RKO (cell line): ENCODE measurements around the gene SPECC1L.

Experiments
- DNase-seq: peaks from one replicate; pipeline ENCODE4 v3.0.0-alpha.2; 2016; ENCODE audit warnings: low spot score

SPECC1L gene

DNA sequence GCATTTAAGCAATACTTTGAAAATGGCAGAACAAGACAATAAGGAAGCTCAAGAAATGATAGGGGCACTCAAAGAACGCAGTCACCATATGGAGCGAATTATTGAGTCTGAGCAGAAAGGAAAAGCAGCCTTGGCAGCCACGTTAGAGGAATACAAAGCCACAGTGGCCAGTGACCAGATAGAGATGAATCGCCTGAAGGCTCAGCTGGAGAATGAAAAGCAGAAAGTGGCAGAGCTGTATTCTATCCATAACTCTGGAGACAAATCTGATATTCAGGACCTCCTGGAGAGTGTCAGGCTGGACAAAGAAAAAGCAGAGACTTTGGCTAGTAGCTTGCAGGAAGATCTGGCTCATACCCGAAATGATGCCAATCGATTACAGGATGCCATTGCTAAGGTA, 51.9 kb downstream of the SPECC1L start:
- DNase-seq: no peak

DNA sequence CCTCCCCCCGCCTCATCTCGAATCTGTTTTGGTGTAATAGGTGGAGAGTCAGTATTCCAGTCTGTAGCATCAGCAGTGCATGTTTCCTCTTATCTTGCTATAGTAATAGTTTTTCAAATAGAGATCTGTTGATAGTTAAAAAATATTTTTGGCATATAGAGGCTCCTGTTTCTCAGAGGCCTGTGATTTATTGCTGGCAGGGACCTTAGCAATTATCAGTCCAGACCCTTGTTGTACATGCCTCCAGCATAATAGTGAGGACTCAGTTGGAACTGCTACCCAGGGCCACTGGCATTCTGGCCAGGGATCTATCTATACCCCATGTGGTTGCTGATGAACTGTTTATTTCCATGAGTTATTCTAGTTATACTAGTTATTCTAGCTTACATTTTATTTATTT, 52.6 kb downstream of the SPECC1L start:
- no peak for DNase-seq

DNA sequence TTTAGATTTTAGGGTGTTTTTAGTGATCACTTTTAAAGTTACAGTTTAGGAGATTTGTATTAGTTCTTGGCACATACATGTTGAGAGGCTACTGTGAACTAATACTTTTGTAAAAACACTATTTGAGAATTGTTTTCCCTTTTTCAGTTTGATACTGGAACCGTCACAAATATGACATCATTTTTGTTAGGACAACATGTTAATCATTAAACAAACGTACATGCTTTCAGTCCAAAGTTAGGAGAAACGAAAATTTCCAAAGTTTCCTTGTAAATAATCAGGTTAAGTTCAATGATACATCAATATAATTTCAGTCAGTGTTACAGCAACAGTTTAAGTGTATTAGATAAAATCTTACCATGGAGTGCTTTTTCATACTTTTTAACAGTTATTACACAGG, 53.1 kb downstream of the SPECC1L start:
- no peak for DNase-seq

DNA sequence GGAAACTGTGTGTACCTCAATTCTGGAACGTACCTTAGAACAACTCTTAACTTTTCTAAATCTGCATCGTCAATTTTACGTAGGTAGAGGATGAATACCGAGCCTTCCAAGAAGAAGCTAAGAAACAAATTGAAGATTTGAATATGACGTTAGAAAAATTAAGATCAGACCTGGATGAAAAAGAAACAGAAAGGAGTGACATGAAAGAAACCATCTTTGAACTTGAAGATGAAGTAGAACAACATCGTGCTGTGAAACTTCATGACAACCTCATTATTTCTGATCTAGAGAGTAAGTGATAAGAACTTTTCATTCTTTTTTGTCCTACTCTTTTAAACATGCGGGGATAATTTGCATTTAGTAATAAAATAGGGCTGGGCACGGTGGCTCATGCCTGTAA, 53.5 kb downstream of the SPECC1L start:
- no peak for DNase-seq

DNA sequence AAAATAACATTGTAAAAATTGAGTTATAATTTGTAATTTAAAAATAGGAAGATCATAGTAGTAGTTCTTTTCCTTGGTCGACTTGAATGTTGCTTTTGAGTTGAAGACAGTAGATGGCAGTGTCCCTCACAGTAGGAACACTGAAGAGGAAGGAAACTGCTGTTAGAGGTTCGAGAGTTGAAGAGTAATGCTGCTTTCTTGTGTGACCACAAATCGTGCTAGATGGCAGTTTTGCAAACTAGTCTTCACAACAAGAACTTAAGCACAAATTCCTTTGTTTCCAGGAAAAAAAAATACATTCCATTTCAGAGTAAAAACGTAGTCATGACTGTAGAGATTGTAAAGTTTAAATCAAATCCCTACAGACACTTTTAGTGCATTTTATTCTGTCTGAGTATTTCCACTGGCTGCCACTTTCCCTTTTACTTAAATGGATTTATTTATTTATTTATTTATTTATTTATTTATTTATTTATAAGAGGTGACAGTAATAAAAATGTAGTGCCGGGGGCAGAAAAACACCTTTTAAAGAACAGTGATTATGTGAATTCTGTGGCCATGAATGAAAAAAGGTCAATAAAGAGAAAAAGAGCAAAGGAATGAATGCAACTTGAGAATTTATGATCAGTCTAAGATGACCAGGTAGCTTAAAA, 54.6 kb downstream of the SPECC1L start:
- DNase-seq: peak; percentile 75

DNA sequence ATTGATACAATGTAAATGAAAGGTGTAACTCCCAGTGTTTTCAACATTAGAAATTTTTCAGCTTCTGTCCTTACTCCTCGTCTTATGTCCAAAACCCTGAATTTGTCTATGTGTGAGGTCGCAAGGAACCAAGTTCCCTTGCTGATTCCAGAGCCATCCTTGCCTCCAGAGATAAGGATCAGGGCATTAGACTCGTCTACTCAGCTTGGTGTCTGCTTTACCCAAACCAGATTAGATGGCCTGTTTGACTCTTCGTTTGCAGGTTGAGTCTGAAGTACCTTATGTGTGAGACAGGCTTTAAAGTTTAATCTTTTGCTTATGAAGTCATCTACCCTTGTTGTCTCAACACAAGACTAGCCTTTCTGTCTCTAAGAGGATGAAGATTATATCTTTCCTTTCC, 55.6 kb downstream of the SPECC1L start:
- no peak for DNase-seq

DNA sequence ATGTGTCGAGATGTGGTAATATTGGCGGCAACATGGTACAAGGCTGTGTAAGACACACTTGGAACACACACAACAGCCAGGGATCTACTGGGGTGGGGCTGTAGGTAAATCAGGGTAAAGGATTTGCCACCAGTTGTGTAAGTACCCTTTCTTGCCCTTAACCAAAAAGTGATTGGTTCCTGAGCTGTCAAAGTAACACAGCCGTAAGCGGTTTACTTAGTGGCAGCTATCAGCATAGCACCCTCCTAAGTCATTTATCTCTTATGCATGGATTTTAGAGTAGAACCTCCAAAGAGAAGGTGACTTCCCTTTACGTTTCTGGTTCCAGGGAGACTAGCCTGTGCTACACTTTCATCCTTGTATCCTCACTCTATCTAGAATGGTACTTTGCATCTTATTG, 57.2 kb downstream of the SPECC1L start:
- DNase-seq: peak; percentile 11

DNA sequence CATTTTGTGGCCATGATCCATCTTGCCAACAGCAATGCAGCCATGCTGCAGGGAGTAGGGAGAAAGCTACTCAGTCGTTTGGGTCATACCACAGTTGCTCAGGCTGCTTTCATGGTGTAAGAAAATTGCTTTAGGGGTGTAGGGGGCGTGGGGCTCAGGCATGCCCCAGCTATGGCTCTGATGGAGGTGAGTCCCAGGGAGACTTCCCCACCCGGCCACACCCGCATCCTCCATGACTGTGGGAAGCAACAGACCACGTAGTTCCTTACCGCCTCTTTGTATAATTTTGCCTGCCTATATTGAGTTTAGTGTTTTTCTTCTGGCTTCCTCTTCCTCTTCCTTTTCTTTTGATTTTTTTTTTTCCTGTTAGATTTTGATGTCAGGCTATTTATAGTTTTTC, 58.8 kb downstream of the SPECC1L start:
- DNase-seq: no peak

DNA sequence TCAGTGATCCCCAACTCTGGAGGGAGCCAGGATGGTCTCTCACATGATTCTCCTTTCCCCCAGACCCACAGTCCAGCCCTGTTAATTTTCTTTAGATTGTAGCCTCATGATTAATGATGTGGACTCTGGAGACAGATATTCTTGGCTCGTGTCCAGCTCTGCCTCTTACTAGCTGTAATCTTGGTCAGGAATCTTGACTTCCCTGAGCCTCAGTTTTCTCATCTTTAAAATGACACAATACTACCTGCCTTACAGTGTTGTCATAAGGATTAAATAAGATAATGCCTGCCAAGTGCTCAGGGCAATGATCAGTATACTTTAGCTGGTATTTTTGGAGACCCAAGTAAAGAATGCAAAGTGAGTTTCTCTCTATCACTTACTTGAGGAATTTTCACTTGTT, 60.0 kb downstream of the SPECC1L start:
- no peak for DNase-seq

DNA sequence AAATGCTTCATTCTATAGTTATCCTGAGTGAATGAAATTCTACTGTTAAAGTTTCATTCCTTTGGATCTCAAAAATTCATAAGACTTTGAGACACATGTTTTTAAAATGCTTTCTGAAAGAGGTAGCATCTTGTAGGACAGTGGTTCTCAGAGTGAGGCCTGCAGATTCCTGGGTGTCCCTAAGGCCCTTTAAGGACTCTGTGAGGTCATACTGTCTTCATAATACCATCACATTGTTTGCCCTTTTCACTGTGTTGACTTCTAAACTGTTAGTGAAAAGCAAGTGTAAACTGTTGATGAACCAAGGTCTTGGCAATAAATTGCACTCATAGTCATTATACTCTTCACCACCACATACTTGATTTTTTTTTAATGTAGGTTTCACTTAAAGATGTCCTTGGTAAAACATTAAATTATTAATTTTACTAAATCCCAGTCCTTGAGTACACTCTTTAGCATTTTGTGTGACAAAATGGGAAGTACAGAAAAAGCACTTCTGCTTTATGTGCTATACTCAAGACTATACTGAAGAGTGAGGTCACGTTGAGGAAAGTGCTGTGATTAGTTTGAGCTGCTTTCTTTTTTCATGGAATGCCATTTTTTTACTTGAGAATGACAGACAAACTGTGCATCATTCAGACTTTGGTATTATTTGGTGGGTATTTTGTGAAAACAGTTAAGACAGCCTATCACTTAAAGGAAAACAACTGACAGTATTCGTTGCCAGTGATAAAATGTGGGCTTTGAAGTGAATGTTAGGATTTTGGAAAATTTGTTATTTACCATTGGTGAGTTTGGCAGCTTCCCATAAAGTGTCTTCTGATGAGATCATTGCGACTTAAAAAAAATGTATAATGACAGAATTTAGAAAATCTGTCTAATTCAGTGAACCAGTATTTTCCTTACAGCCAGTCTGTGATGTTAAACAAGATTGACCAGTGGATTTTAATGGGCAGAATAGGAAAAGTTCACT, 61.1 kb downstream of the SPECC1L start:
- DNase-seq: no peak

DNA sequence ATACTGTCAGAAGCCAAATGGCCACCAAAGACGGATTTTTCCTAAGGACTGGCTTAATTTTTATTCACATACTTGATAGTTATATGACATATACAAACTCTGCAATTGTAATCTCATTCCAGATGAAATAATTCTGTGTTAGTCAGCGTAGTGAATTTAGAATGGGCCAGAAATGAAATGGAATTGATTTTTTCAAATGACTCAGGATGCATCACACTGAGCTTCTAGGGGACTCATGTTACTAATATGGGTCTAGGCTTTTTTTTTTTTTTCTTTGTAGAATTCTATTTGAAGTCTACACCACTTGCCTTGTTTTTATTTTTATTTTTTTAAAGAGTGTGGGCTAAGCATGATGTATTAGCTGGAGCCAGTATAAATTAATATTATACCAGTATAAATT, 62.7 kb downstream of the SPECC1L start:
- peak; percentile 79 for DNase-seq

DNA sequence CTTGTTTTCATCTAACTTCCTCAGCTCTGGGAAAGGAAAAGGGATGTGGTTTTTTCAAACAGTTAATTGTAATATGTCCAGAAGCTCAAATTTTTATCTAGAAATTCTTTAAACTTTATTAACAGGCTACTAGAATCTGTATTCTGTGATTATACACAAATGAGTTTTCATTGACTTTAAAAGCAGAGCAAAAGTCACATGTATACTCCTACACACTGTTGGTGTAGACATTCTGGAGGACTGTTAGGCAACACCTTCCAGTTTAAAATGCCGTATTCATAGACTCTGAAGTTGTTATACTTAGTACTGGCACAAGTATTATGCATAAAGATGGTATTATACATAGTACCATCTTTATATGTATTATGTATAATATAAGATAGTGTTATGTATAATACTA, 64.9 kb downstream of the SPECC1L start:
- DNase-seq: no peak

DNA sequence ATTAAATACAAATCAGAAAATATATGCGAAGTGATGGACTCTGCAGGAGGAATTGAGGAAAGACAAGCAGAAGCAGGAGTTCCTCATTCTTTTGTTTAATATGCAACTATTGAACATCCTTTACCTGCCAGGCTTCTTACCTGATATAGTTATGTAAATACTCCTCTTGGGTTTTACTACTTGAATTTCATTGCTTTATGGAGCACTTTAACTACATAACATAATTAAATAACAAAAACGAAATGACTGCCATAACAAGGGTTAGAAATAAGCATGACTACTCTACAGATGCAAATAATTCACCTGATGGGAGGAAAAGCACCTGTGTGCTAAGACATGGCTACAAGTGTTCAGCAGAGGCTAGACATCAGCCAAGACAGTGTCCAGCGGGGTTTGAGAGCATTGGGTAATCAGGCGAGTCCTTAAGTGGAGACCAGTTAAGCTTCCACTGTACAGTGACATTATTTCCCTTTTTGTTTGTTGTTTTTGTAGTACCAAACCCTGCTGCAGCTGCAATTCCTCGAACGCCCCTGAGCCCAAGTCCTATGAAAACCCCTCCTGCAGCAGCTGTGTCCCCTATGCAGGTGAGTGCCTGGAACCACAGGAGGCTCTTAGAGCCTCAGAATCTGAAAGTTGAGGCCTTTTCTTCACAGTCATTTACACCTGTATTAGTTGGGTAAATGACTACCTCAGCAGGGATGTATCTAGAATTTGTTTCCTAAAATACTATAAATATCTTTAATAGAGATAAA, 67.4 kb downstream of the SPECC1L start:
- no peak for DNase-seq

DNA sequence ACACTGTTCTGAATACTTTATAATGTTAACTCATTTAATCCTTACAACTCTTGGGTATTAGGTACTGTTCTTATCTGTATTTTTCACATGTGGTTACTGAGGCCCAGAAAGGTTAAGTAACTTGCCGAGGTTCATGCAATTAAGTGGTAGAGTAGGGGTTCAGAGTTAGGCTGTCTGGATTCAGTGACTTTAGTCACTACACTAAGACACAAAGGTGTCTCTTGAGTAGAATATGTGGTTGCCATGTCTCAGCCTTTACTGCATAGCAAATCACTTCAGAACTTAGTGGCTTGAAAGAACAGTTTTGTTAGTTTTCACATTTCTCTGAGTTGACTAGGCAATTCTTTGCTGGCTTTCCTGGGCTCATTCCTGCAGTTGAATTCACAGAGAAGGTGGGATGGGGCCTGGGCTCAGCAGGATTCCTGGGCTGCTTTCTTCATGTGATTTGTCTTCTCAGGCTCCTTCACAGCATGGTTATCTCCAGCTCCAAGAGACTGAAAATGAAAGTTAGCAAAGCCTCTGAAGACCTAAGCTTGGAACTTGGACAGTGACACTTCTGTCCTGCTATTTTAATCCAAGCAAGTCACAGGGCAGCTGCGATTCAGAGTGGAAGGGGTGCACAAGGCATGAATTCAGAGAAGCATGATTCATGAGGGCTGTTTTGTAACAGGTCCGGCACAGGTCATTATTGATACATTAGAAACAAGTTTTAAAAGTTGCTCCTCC, 68.3 kb downstream of the SPECC1L start:
- no peak for DNase-seq

DNA sequence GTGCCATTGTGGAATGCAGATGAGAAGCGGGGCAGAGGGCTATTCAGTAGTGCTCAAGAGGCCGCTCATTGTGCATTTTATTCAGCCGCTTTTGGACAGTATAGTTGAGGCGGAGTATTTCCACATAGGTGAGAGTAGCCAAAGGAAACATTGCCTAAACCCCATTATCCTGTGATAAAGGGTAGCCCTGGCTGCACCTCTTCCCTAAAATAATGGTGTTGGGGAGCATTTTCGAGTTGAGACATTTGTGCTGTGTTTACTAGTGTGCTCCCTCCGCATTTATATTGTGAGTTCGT, 68.8 kb downstream of the SPECC1L start:
- no peak for DNase-seq

DNA sequence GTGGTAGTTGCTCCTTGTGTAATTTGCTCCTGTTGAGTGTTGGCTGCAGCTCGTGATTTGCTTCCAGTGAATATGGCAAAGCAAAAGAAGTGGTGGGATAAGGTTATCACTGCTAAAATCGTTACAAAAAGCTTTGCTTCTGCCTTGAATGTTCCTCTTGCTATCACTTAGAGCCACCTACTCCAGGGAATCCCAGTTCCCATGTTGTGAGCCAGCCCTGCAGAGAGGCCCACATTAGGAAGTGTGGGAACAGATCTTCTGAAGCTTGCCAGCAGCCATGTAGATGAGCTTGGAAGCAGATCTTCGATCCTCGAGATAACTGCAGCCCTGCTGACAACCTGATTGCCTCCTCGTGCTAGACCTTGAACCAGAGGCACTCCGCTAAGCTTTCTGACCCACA, 71.0 kb downstream of the SPECC1L start:
- no peak for DNase-seq

DNA sequence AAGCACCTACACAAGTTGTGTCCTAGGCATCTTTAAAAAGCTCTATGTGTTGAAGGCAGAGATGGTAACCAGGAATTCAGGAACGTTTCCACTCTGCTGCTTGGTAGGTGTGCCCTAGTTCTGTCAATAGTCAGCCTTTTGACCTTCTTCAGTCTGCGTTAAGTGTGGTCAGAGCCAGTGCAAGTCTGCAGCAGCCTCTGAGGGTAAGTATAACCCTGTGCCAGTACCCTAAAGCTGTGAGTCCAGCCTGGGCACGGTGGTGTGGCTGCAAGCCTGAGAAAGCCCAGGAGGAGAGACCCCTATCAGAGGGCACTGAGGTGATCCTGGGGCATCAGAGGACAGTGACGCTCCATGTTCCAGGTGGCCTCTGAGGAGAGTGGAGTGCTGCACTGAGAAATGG, 80.0 kb downstream of the SPECC1L start:
- DNase-seq: no peak

DNA sequence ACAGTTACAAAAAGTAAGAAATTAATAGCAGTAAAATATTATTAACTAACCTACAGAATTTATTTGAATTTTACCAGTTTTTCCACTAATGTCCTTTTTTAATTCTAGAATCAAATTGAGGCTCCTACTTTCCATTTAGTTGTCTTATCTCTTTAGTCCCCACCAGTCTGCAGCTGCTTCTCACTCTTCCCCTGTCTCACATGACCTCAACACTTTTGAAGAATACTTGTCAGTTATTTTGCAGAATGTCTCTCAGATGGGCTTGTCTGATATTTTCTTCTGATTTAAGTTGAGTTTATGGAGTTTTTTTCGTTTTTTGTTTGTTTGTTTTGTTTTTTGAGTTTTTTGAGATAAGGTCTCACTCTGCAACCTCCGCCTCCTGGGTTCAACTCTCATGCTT, 82.5 kb downstream of the SPECC1L start:
- no peak for DNase-seq

DNA sequence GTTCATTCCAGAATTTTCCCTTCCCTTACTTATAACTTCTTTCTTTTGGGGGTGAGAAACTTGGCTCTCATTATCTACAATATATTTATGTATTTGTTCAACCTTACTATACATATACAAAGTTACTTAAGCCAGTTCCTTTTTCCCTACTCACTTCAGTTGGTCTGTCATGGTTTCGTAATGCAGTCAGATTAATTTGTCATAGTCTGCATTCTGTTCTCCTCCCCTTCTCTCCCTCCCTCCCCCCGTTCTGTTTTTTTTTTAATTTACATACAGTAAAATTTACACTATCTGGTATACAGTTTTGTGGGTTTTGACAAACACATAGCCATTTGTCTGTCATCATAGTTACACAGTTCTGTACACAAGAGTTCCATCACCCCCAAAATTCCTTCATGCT, 84.9 kb downstream of the SPECC1L start:
- no peak for DNase-seq

DNA sequence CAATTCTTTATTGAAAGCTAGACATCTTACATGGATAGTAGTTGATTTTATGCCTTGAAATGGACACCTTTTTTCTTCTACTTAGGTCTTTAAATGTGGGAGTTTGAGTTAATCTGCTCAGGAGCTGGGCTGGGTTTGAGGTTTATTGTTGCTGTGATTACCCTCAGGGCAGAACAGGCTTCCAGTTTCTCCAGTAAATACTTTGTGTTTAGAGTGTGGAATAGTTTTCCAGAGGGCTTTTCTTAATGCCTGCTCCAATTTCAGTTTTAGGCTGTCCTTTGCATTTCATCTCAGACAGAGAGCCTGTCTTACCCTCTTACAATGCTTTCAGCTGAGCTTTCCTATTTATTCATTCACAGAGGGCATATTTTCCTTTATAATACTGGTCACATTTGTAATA, 86.9 kb downstream of the SPECC1L start:
- DNase-seq: no peak

DNA sequence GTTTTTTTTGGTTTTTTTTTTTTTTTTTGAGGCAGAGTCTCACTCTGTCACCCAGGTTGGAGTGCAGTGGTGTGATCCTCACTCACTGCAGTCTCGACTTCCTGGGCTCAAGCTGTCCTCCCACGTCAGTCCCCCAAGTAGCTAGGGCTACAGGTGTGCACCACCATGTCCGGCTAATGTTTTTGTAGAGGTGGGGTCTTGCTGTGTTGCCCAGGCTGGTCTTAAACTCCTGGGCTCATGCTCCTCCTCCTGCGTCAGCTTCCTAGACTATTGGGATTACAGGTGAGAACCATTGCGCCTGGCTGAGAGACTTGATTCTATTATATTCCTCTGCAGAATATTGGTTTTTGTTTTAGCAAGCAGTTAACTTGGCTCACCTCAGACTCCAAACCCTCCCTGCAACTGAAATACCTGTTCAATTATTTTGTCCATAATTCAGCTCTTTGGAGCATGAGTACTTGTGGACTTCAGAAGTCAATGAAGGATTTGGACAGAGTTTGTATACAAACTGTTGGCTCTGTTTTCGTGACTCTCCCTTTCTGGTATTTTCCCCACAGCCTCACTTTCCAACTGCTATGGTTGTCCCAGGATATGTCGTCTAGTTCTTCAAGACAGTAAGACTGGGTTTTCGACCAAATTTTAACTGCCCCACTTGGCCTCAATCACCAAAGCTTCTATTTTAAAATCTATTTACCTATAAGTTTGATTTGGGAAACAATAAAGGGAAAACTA, 87.6 kb downstream of the SPECC1L start:
- no peak for DNase-seq
